ENCODE measurements around the gene ITGB6. TPM values are rescaled to one million over a fixed set of nuclear protein-coding genes. Genes with fewer than 3 reads are reported as not detected.

Gene ITGB6
- total RNA-seq, 1 donor from 2014 or later = not detected

DNA sequence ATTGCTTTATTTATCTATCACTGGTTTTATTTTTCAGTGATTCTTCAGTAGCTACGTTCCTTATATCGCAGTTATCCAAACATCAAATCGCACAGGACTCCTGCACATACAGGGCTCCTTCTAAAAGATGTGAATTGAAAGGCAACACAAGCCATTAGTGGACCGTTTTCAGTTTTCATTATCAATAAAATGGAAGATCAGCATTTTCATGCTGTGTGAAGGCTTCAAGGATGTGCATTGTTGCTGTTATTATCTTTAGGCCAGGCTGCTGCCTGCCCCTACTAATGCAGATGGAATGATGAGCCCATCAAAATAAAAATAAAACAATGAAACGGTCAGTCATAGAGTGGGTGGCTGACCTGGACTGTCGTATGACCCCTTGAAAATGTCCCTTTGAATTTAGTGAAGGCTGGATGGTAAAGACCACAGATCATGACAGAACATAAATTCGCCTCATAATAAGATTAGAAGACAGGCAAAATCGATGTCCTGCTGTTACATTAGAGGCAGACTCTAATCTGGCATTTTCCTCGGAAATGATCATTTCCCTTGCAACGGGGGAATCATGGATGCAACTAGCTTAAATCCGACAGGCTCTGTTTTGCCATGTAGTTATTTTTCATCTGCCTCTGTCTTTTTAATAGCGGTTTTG is 32.9 kb downstream of the ITGB6 start:
- DNase-seq (ENCODE audit: low spot score in 2 of 2) = no peak
- intact Hi-C loops (cut with DNase I) = no loop called here
- Histone ChIP-seq H3K27ac (no peak overlapping the region), H3K9me3 (no peaks in the 10 kb centered on the region), H3K27me3 (no peaks in the 10 kb centered on the region), H3K36me3 (no peaks in the 10 kb centered on the region), H3K4me3 (no peak overlapping the region), H3K4me1 (no peaks in the 10 kb centered on the region)
- no peak for TF ChIP-seq CTCF (IDR thresholded peaks at IDR 0.05)

DNA sequence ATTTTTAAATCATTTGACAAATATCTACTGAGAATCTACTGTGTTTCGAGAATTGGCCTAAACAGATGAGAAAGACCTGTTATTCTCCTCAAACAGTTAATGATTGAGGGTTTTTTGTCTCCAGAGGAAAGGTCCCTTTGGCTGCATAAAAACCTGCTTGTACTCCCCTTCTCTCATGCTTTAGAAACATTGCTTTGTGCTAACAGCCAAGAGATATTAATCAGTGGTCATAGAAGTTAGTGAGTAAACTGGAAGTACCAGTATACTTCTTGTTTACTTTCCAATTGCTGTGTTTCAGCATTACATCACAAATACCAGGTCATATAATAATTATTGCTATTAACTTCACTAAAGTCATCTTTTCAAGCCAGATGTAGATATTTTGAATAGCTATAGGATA is 34.1 kb downstream of the ITGB6 start:
- Histone ChIP-seq H3K9me3 (no peaks in the 10 kb centered on the region), H3K36me3 (no peaks in the 10 kb centered on the region), H3K27me3 (no peaks in the 10 kb centered on the region), H3K4me1 (no peaks in the 10 kb centered on the region), H3K27ac (no peak overlapping the region), H3K4me3 (no peak overlapping the region)
- no peak for TF ChIP-seq CTCF (IDR thresholded peaks at IDR 0.05)
- intact Hi-C loops (cut with DNase I) = no loop called here
- DNase-seq (ENCODE audit: low spot score in 2 of 2) = no peak

- H3K4me3 ChIP-seq = no peak overlapping the region
- no peaks in the 10 kb centered on the region for H3K9me3 ChIP-seq
- H3K27me3 ChIP-seq = no peaks in the 10 kb centered on the region
- no peak for DNase-seq (ENCODE audit: low spot score in 2 of 2)
- intact Hi-C loops (cut with DNase I) = no loop called here
- TF ChIP-seq CTCF (IDR thresholded peaks at IDR 0.05) = no peak
- no peaks in the 10 kb centered on the region for H3K4me1 ChIP-seq
- H3K36me3 ChIP-seq = no peaks in the 10 kb centered on the region
- no peak overlapping the region for H3K27ac ChIP-seq
Measured at GRCh38 chr2:160165081-160165480, 35.0 kb downstream of the ITGB6 start.

DNA sequence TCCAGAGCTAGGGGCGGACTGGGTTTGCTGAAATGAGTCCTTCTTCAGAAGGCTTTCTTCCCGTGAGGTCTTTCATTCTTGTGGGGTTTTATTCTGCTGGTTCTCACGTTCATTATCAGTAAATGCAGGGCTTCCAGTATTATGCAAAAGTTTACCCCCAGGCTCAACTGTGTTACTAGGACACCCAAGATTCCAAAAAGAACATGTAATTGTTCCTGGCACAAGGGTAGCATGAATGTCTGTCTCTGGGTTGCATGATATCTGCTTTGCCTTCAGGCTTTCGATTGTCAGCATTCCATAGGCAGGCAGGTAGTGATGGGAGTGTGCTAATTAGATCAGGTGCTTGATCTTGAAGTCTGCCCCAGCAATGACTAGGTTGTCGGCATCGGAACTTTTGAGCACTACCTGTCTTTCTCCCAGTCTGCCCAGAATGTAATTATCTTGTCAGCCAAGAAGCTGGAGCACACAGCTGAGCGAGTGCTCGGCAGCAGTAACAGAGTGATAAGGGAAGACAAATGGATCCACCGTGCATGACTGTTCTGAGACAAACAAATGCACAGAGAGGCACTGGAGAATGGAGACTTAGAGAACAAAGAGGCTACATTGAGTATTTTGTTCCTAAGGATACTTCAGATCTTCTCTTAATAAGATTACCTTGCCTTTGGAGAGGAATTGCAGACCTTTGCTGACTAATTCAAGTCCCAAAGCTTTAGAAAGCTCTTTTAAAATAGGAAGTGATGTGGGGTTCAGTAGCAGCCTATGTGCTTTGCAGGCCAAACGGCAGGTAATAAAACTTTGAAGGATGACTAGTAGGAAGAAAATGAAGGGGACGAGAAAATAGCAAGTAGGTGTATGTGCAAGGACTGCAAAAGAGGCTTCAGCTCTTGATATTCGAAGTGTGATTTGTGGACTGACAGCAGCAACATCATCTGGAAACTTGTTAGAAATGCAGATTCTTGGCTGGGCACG is 41.9 kb downstream of the ITGB6 start:
- no peak for DNase-seq (ENCODE audit: low spot score in 2 of 2)
- Histone ChIP-seq H3K4me1 (no peaks in the 10 kb centered on the region), H3K4me3 (no peak overlapping the region), H3K9me3 (no peaks in the 10 kb centered on the region), H3K27ac (no peak overlapping the region), H3K27me3 (no peaks in the 10 kb centered on the region), H3K36me3 (no peaks in the 10 kb centered on the region)
- no peak for TF ChIP-seq CTCF (IDR thresholded peaks at IDR 0.05)
- intact Hi-C loops (cut with DNase I) = no loop called here

DNA sequence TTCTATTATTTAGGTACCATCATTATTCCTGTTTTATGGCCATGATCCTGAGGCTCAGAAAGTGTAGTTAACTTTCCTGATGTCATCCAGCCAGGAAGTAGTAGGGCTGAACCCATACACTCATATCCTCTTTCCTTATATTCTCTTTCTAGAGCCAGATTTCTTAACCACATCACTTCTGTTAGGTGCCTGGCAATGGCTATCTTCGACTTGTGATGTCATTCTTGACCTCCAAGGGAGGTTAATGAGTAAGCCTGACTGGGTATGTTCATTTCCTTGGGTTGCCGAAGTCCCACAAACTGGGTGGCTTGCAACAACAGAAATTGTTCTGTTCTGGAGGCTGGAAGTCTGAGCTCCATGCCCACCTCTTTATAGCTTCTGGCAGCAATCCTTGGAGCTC is 43.4 kb downstream of the ITGB6 start:
- TF ChIP-seq CTCF (IDR thresholded peaks at IDR 0.05) = no peak
- Histone ChIP-seq H3K27ac (no peak overlapping the region), H3K36me3 (no peaks in the 10 kb centered on the region), H3K27me3 (no peaks in the 10 kb centered on the region), H3K9me3 (no peaks in the 10 kb centered on the region), H3K4me3 (no peak overlapping the region), H3K4me1 (no peaks in the 10 kb centered on the region)
- no peak for DNase-seq (ENCODE audit: low spot score in 2 of 2)
- intact Hi-C loops (cut with DNase I) = no loop called here
